ENCODE measurements around the gene SH3BP1.
"Not testable (repeated sequence)": the region's sequence is repeated elsewhere in the genome, so short reads cannot be mapped to it uniquely, and the experiment has no call there.

Gene SH3BP1

GRCh38 chr22:37692627-37693285 lies 53.3 kb downstream of the SH3BP1 start:
- Histone ChIP-seq H3K36me3 (ENCODE audit: control insufficient read depth, insufficient read depth, low read length) (peaks cover 22% of the 10 kb centered on the region), H3K4me3 (replicated peaks; ENCODE audit: low read depth, low read length) (no peak overlapping the region), H3K27me3 (replicated peaks; ENCODE audit: control insufficient read depth, insufficient read depth, low read length) (no peaks in the 10 kb centered on the region)
- TF ChIP-seq CTCF (IDR thresholded peaks at IDR 0.05; ENCODE audit: insufficient read depth, low read length, poor library complexity, severe bottlenecking): no peak
- no peak for DNase-seq (ENCODE audit: extremely low read depth, insufficient read length)

- H3K36me3 ChIP-seq (ENCODE audit: control insufficient read depth, insufficient read depth, low read length): peaks cover 14% of the 10 kb centered on the region
Observed at GRCh38 chr22:37694131-37694530, 54.7 kb downstream of the SH3BP1 start.

GRCh38 chr22:37696260-37696656 lies 56.8 kb downstream of the SH3BP1 start:
- H3K27me3 ChIP-seq (replicated peaks; ENCODE audit: control insufficient read depth, insufficient read depth, low read length); DNase-seq (ENCODE audit: extremely low read depth, insufficient read length); H3K4me3 ChIP-seq (replicated peaks; ENCODE audit: low read depth, low read length): not testable (repeated sequence)
- peaks cover 11% of the 10 kb centered on the region for H3K36me3 ChIP-seq (ENCODE audit: control insufficient read depth, insufficient read depth, low read length)

More at GRCh38 chr22:37694131-37694530, 54.7 kb downstream of the SH3BP1 start:
- H3K27me3 ChIP-seq (replicated peaks; ENCODE audit: control insufficient read depth, insufficient read depth, low read length); DNase-seq (ENCODE audit: extremely low read depth, insufficient read length); H3K4me3 ChIP-seq (replicated peaks; ENCODE audit: low read depth, low read length): not testable (repeated sequence)

- Histone ChIP-seq H3K36me3 (ENCODE audit: control insufficient read depth, insufficient read depth, low read length) (peaks cover 5% of the 10 kb centered on the region), H3K4me3 (replicated peaks; ENCODE audit: low read depth, low read length) (no peak within 1 kb of the TSS), H3K27me3 (replicated peaks; ENCODE audit: control insufficient read depth, insufficient read depth, low read length) (no peaks in the 10 kb centered on the region)
- TF ChIP-seq CTCF (IDR thresholded peaks at IDR 0.05; ENCODE audit: insufficient read depth, low read length, poor library complexity, severe bottlenecking): peak; percentile 43
- DNase-seq (ENCODE audit: extremely low read depth, insufficient read length): peak; percentile 80
Observed at GRCh38 chr22:37696657-37697537, 57.4 kb downstream of the SH3BP1 start, which contains the start of gene TRIOBP. TRIOBP (plus strand) TSS chr22:37697048; CDS start chr22:37701366, 4,318 bp downstream.

- no peak for TF ChIP-seq CTCF (IDR thresholded peaks at IDR 0.05; ENCODE audit: insufficient read depth, low read length, poor library complexity, severe bottlenecking)
- Histone ChIP-seq H3K36me3 (ENCODE audit: control insufficient read depth, insufficient read depth, low read length) (peaks cover 3% of the 10 kb centered on the region), H3K4me3 (replicated peaks; ENCODE audit: low read depth, low read length) (no peak overlapping the region), H3K27me3 (replicated peaks; ENCODE audit: control insufficient read depth, insufficient read depth, low read length) (no peaks in the 10 kb centered on the region)
- no peak for DNase-seq (ENCODE audit: extremely low read depth, insufficient read length)
Observed at GRCh38 chr22:37697538-37697835, 58.0 kb downstream of the SH3BP1 start.

GRCh38 chr22:37701141-37701786 lies 61.8 kb downstream of the SH3BP1 start:
- Histone ChIP-seq H3K36me3 (ENCODE audit: control insufficient read depth, insufficient read depth, low read length) (no peaks in the 10 kb centered on the region), H3K4me3 (replicated peaks; ENCODE audit: low read depth, low read length) (no peak overlapping the region), H3K27me3 (replicated peaks; ENCODE audit: control insufficient read depth, insufficient read depth, low read length) (no peaks in the 10 kb centered on the region)
- no peak for TF ChIP-seq CTCF (IDR thresholded peaks at IDR 0.05; ENCODE audit: insufficient read depth, low read length, poor library complexity, severe bottlenecking)
- DNase-seq (ENCODE audit: extremely low read depth, insufficient read length): no peak
